HepG2 (cell line): ENCODE measurements around the gene KBTBD13. TPM values are rescaled to one million over a fixed set of nuclear protein-coding genes. Genes with fewer than 3 reads are reported as not detected.

Source experiments
- AGO2 ChIP-seq: fragments of 200-400 bp; formaldehyde crosslinking; optimal IDR thresholded peaks from 2 replicates; pipeline ENCODE3; 2017; ENCODE audit warnings: mild to moderate bottlenecking, low read depth, low read length, moderate library complexity
- BORCS8-MEF2B ChIP-seq: sonication (generic); formaldehyde crosslinking; IDR thresholded peaks from 2 replicates; pipeline ENCODE4 v1.8.0; 2022; ENCODE audit warnings: mild to moderate bottlenecking, missing genetic modification reagents
- CHD4 ChIP-seq: fragments of 200-600 bp; sonication (generic); IDR thresholded peaks from 2 replicates; pipeline ENCODE4 v1.7.0; 2017; ENCODE audit warnings: mild to moderate bottlenecking, low read length, borderline replicate concordance
- CREM ChIP-seq, 2 experiments: sonication (generic) in 1 of 2; formaldehyde crosslinking in 1 of 2; IDR thresholded peaks; 2 replicates each; pipeline versions ENCODE4 v1.4.0 to v1.6.1; 2016 to 2020; ENCODE audit warnings: antibody characterized with exemption in 1 of 2, mild to moderate bottlenecking in 1 of 2, missing genetic modification reagents in 1 of 2
- FOXO1 ChIP-seq: sonication (generic); formaldehyde crosslinking; IDR thresholded peaks from 2 replicates; pipeline ENCODE4 v1.4.0; 2020; ENCODE audit warnings: missing genetic modification reagents
- GABPB1 ChIP-seq: IDR thresholded peaks from 2 replicates; pipeline ENCODE4 v1.6.1; 2016; ENCODE audit warnings: mild to moderate bottlenecking, missing genetic modification reagents, moderate library complexity, missing compliant biosample characterization
- IRX3 ChIP-seq: sonication (generic); formaldehyde crosslinking; IDR thresholded peaks from 2 replicates; pipeline ENCODE4 v1.8.1; 2023; ENCODE audit warnings: mild to moderate bottlenecking, low read depth, missing genetic modification reagents, borderline replicate concordance
- NFKBIZ ChIP-seq: IDR thresholded peaks from 2 replicates; pipeline ENCODE4 v1.6.1; 2018; ENCODE audit warnings: missing genetic modification reagents, missing compliant biosample characterization
- NR1H2 ChIP-seq: sonication (generic); formaldehyde crosslinking; IDR thresholded peaks from 2 replicates; pipeline ENCODE4 v1.8.1; 2022; ENCODE audit warnings: low read depth, missing genetic modification reagents, borderline replicate concordance
- NR3C1 ChIP-seq: sonication (generic); formaldehyde crosslinking; IDR thresholded peaks from 2 replicates; pipeline ENCODE4 v1.4.0; 2020; ENCODE audit warnings: missing genetic modification reagents
- PHF20 ChIP-seq: sonication (generic); formaldehyde crosslinking; IDR thresholded peaks from 2 replicates; pipeline ENCODE4 v1.5.0; 2020; ENCODE audit warnings: mild to moderate bottlenecking, missing genetic modification reagents
- POLR2G ChIP-seq: fragments of 200-400 bp; formaldehyde crosslinking; IDR thresholded peaks from 2 replicates; pipeline ENCODE4 v1.6.1; 2018; ENCODE audit warnings: mild to moderate bottlenecking, low read depth, low read length, moderate library complexity
- PRMT3 ChIP-seq: sonication (generic); formaldehyde crosslinking; IDR thresholded peaks from 2 replicates; pipeline ENCODE4 v1.8.1; 2022; ENCODE audit warnings: low read depth, mild to moderate bottlenecking, moderate library complexity, missing genetic modification reagents, borderline replicate concordance
- SALL2 ChIP-seq: sonication (generic); formaldehyde crosslinking; IDR thresholded peaks from 2 replicates; pipeline ENCODE4 v1.8.1; 2023; ENCODE audit warnings: mild to moderate bottlenecking, missing genetic modification reagents, inconsistent platforms
- XRCC5 ChIP-seq: fragments of 200-400 bp; formaldehyde crosslinking; optimal IDR thresholded peaks from 2 replicates; pipeline ENCODE3; 2017; ENCODE audit warnings: mild to moderate bottlenecking, low read length
- ZBTB39 ChIP-seq: sonication (generic); formaldehyde crosslinking; IDR thresholded peaks from 2 replicates; pipeline ENCODE4 v1.5.0; 2020; ENCODE audit warnings: missing genetic modification reagents
- ZC3H13 ChIP-seq: sonication (generic); formaldehyde crosslinking; IDR thresholded peaks from 2 replicates; pipeline ENCODE4 v1.8.1; 2023; ENCODE audit warnings: mild to moderate bottlenecking, missing genetic modification reagents, moderate library complexity
- ZFP41 ChIP-seq: sonication (generic); formaldehyde crosslinking; IDR thresholded peaks from 2 replicates; pipeline ENCODE4 v1.4.0; 2020; ENCODE audit warnings: mild to moderate bottlenecking, missing genetic modification reagents, borderline replicate concordance
- ZNF230 ChIP-seq: sonication (generic); formaldehyde crosslinking; IDR thresholded peaks from 2 replicates; pipeline ENCODE4 v1.4.0; 2020; ENCODE audit warnings: mild to moderate bottlenecking, missing genetic modification reagents
- ZNF546 ChIP-seq: sonication (generic); formaldehyde crosslinking; conservative IDR thresholded peaks from 2 replicates; pipeline ENCODE4 v1.8.1; 2023; ENCODE audit warnings: mild to moderate bottlenecking, missing genetic modification reagents
- ZNF788 ChIP-seq: sonication (generic); formaldehyde crosslinking; IDR thresholded peaks from 2 replicates; pipeline ENCODE4 v1.5.0; 2020; ENCODE audit warnings: mild to moderate bottlenecking, missing genetic modification reagents, borderline replicate concordance
- ZNF839 ChIP-seq: sonication (generic); formaldehyde crosslinking; IDR thresholded peaks from 2 replicates; pipeline ENCODE4 v1.4.0; 2020; ENCODE audit warnings: missing genetic modification reagents, mild to moderate bottlenecking, borderline replicate concordance
- ZNF878 ChIP-seq: sonication (generic); formaldehyde crosslinking; IDR thresholded peaks from 2 replicates; pipeline ENCODE4 v1.8.1; 2023; ENCODE audit warnings: mild to moderate bottlenecking, missing genetic modification reagents, moderate library complexity
- ZSCAN30 ChIP-seq: sonication (generic); formaldehyde crosslinking; IDR thresholded peaks from 2 replicates; pipeline ENCODE4 v1.5.0; 2020; ENCODE audit warnings: mild to moderate bottlenecking, missing genetic modification reagents
- polyA plus RNA-seq, 8 experiments: library from polyadenylated mRNA; depleted of rRNA in 3 of 8; stranded (reverse) in 7 of 8; unstranded in 1 of 8; fragments of >200 nt; fragmentation: Illumina TruSeq in 4 of 8; extraction: Trizol in 4 of 8; gene quantifications; 2 replicates each; pipeline versions ENCODE4 v1.2.1 to v1.2.3, GENCODE V29; 2011 to 2016; ENCODE audit warnings: low read depth in 4 of 8, missing spikeins in 1 of 8, mixed read lengths in 1 of 8; ENCODE audit not compliant: insufficient read depth in 1 of 8
- total RNA-seq, 5 experiments: library from RNA; depleted of rRNA; stranded (reverse); fragments of >200 nt; fragmentation: Illumina TruSeq; extraction: Trizol; gene quantifications; 2 replicates each; pipeline ENCODE4 v1.2.3, GENCODE V29; 2016; ENCODE audit warnings: low read depth in 1 of 5
- TF ChIP-seq, protein P1 (sequence below): sonication (generic); formaldehyde crosslinking; IDR thresholded peaks from 2 replicates; pipeline ENCODE4 v1.4.0; 2020; ENCODE audit warnings: low read depth, missing genetic modification reagents
- TF ChIP-seq, protein P2 (sequence below): sonication (generic); formaldehyde crosslinking; IDR thresholded peaks from 2 replicates; pipeline ENCODE4 v1.4.0; 2020; ENCODE audit warnings: missing genetic modification reagents

The KBTBD13 gene
- total and polyA plus RNA-seq, 2 of the 13 experiments (the other 11 are each of a cell fraction or from before 2014, with no cell fraction given): not detected

DNA sequence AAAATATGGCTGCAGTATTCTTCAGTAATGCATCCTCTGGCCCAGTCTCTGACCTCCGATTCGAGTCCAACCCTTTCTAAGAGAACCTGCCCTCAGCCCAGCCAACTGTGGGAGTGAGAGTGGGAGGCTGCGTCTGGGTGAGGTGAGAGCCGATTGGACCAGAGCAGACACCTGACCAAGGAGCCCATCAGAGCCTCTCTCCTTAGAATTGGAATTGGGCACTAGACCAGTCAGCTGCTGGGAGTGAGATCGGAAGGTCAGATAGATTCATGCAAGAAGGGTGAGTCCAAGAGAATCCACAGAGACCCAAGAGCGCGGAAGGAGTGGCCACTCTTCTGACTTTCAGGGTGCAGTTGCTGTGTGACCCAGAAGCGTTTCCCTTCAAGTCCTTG is 19.0 kb upstream of the KBTBD13 start (continued):
- TF ChIP-seq CREM (IDR thresholded peaks at IDR 0.05) (no peak), CREM (CRISPR knock-in tag; IDR thresholded peaks at IDR 0.05) (no peak), PHF20 (CRISPR knock-in tag) (no peak), ZC3H13 (CRISPR knock-in tag) (no peak), ZFP41 (CRISPR knock-in tag) (no peak), AGO2 (no peak), SALL2 (CRISPR knock-in tag) (no peak), NFKBIZ (no peak), CHD4 (no peak), ZNF878 (no peak), NR3C1 (no peak), NR1H2 (CRISPR knock-in tag) (no peak), ZSCAN30 (CRISPR knock-in tag) (0 out of 2 replicates have a peak, but pooled peaks have one; percentile 57), ZBTB39 (CRISPR knock-in tag) (no peak), POLR2G (no peak), PRMT3 (CRISPR knock-in tag) (no peak), BORCS8-MEF2B (CRISPR knock-in tag) (0 out of 2 replicates have a peak, but pooled peaks have one; percentile 40), FOXO1 (CRISPR knock-in tag) (no peak), ZNF839 (CRISPR knock-in tag) (no peak), IRX3 (CRISPR knock-in tag) (no peak), GABPB1 (CRISPR knock-in tag) (no peak), ZNF788 (peak; percentile 8; the same call in 1 of the 2 replicates), XRCC5 (no peak), ZNF230 (CRISPR knock-in tag) (no peak), ZNF546 (CRISPR knock-in tag) (no peak)
- TF ChIP-seq, protein P1, sequence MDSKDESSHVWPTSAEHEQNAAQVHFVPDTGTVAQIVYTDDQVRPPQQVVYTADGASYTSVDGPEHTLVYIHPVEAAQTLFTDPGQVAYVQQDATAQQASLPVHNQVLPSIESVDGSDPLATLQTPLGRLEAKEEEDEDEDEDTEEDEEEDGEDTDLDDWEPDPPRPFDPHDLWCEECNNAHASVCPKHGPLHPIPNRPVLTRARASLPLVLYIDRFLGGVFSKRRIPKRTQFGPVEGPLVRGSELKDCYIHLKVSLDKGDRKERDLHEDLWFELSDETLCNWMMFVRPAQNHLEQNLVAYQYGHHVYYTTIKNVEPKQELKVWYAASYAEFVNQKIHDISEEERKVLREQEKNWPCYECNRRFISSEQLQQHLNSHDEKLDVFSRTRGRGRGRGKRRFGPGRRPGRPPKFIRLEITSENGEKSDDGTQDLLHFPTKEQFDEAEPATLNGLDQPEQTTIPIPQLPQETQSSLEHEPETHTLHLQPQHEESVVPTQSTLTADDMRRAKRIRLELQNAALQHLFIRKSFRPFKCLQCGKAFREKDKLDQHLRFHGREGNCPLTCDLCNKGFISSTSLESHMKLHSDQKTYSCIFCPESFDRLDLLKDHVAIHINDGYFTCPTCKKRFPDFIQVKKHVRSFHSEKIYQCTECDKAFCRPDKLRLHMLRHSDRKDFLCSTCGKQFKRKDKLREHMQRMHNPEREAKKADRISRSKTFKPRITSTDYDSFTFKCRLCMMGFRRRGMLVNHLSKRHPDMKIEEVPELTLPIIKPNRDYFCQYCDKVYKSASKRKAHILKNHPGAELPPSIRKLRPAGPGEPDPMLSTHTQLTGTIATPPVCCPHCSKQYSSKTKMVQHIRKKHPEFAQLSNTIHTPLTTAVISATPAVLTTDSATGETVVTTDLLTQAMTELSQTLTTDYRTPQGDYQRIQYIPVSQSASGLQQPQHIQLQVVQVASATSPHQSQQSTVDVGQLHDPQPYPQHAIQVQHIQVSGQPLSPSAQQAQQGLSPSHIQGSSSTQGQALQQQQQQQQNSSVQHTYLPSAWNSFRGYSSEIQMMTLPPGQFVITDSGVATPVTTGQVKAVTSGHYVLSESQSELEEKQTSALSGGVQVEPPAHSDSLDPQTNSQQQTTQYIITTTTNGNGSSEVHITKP (CRISPR knock-in tag): no peak
- TF ChIP-seq, protein P2, sequence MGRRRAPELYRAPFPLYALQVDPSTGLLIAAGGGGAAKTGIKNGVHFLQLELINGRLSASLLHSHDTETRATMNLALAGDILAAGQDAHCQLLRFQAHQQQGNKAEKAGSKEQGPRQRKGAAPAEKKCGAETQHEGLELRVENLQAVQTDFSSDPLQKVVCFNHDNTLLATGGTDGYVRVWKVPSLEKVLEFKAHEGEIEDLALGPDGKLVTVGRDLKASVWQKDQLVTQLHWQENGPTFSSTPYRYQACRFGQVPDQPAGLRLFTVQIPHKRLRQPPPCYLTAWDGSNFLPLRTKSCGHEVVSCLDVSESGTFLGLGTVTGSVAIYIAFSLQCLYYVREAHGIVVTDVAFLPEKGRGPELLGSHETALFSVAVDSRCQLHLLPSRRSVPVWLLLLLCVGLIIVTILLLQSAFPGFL (CRISPR knock-in tag): no peak
